Measurements from ENCODE around the gene NR0B2. TPM values are rescaled to one million over a fixed set of nuclear protein-coding genes. Genes with fewer than 3 reads are reported as not detected.
A peak's percentile ranks its signal among the peaks of the same experiment; 100 is the strongest.
"Not testable (repeated sequence)": the region's sequence is repeated elsewhere in the genome, so short reads cannot be mapped to it uniquely, and the experiment has no call there.

The NR0B2 gene
- polyA plus RNA-seq, 3 donors, result 1.2 to 1.6 (median 1.3) TPM

- DNase-seq (ENCODE audit: low read depth in 3 of 3, low spot score in 2 of 3), result no peak
Observed at GRCh38 chr1:26894263-26894662, 19.5 kb downstream of the NR0B2 start.

- no peak for DNase-seq (ENCODE audit: low read depth in 3 of 3, low spot score in 2 of 3)
Observed at GRCh38 chr1:26890467-26890796, 23.3 kb downstream of the NR0B2 start.

GRCh38 chr1:26889551-26890466 is 24.0 kb downstream of the NR0B2 start, which contains the start of gene GPN2:
TSS of gene GPN2 (minus strand) at chr1:26890283. CDS start at chr1:26890096, 187 bp downstream.
- DNase-seq (ENCODE audit: low read depth in 3 of 3, low spot score in 2 of 3), result peak in 1 of 3 donors; percentile 76

- no peak for DNase-seq (ENCODE audit: low read depth in 3 of 3, low spot score in 2 of 3)
Observed at GRCh38 chr1:26888231-26888630, 25.5 kb downstream of the NR0B2 start.

GRCh38 chr1:26887125-26887524 is 26.6 kb downstream of the NR0B2 start:
- no peak for DNase-seq (ENCODE audit: low read depth in 3 of 3, low spot score in 2 of 3)

GRCh38 chr1:26882696-26883463 is 30.9 kb downstream of the NR0B2 start:
- DNase-seq (ENCODE audit: low read depth in 3 of 3, low spot score in 2 of 3), result no peak

- DNase-seq (ENCODE audit: low read depth in 3 of 3, low spot score in 2 of 3), result not testable (repeated sequence)
Observed at GRCh38 chr1:26881611-26882010, 32.2 kb downstream of the NR0B2 start.

- no peak for DNase-seq (ENCODE audit: low read depth in 3 of 3, low spot score in 2 of 3)
Observed at GRCh38 chr1:26879793-26880192, 34.0 kb downstream of the NR0B2 start.

GRCh38 chr1:26877326-26877725 is 36.4 kb downstream of the NR0B2 start:
- no peak for DNase-seq (ENCODE audit: low read depth in 3 of 3, low spot score in 2 of 3)

- DNase-seq (ENCODE audit: low read depth in 3 of 3, low spot score in 2 of 3), result no peak
Observed at GRCh38 chr1:26874896-26875295, 38.9 kb downstream of the NR0B2 start.

- not testable (repeated sequence) for DNase-seq (ENCODE audit: low read depth in 3 of 3, low spot score in 2 of 3)
Observed at GRCh38 chr1:26873097-26873496, 40.7 kb downstream of the NR0B2 start.

GRCh38 chr1:26864610-26865480 is 48.9 kb downstream of the NR0B2 start:
- peak; percentile 85 to 94 (median 88) for DNase-seq (ENCODE audit: low read depth in 3 of 3, low spot score in 2 of 3)

- no peak for DNase-seq (ENCODE audit: low read depth in 3 of 3, low spot score in 2 of 3)
Observed at GRCh38 chr1:26863685-26864077, 50.1 kb downstream of the NR0B2 start.

GRCh38 chr1:26862781-26863684 is 50.7 kb downstream of the NR0B2 start, which contains the start of gene SFN:
TSS of gene SFN (plus strand) at chr1:26863149. CDS start at chr1:26863213, 64 bp downstream.
- no peak for DNase-seq (ENCODE audit: low read depth in 3 of 3, low spot score in 2 of 3)

GRCh38 chr1:26861889-26862378 is 51.8 kb downstream of the NR0B2 start:
- no peak for DNase-seq (ENCODE audit: low read depth in 3 of 3, low spot score in 2 of 3)
